ENCODE results near the gene KDM2B.
A peak's percentile ranks its signal among the peaks of the same experiment; 100 is the strongest.

KDM2B gene

DNA sequence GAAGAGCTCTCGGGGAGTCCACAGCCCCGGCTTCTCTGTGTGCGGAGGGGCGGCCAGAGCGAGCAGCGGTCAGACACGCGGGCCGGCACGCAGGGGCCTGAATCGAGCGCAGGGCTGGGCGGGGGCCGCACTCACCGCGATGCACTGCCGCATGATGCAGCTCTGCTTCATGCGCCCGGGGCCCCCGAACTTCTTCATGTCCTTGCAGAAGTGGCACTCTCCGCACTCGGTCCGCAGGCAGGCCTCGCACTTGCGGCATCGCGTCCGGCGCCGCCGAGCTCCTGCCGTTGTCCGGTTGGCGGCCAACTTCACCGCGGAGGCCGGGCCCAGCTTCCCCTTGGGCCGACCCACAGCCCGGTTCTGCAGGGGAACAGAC is 127.8 kb downstream of the KDM2B start:
- no peak for DNase-seq

DNA sequence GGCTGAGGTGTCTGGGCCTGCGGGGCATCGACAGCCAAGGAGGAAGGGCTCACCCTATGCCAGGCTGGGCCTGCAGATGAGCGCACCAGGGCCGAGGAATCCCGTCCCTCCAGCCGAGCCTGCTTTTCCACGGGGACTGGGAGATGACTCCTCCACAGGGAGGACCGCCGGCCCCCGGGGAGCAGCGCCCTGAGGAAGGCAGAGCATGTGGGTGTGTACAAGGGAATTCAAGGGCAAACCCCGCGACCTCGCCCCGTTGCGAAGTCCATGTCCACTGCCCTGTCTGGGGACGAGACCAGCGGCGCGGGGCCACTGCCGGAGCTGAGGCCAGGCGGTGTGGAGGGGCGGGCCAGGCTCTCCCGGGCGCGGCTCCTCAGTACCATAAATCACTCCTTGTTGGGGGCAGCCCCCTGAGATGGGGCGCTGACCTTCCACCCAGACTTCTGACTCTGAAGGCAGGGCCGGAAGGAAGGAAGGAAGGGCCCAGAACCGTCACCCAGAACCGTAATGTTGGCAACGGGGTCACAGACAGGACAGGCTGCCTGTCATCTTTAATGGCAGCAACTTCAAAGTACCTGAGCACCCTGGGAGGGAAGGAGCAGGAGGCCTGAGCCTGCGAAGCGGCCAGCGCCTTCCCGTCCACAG is 128.4 kb downstream of the KDM2B start:
- no peak for DNase-seq

- no peak for DNase-seq
Measured at GRCh38 chr12:121451961-121452339, 128.9 kb downstream of the KDM2B start.

GRCh38 chr12:121448771-121449315 is 132.0 kb downstream of the KDM2B start:
- DNase-seq: no peak

DNA sequence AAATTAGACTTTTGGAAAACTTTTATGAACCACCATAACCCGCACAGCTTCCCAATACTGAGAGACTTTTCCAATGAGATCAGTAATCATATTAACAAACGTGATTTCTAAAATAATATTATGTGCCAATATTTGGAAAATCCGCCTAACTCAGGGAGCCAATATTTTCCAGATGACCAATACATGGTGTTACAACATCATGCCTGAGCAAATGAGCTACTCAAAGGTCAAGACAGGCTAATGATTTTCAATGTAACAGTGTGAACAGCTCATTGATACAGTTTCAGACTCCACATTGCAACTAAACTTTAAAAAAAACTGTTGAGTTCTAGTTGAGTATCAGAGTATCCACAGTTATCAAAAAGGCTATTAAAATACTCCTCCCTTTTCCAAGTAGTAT is 134.1 kb downstream of the KDM2B start:
- DNase-seq: no peak

- DNase-seq: no peak
Measured at GRCh38 chr12:121444842-121445202, 136.0 kb downstream of the KDM2B start.

DNA sequence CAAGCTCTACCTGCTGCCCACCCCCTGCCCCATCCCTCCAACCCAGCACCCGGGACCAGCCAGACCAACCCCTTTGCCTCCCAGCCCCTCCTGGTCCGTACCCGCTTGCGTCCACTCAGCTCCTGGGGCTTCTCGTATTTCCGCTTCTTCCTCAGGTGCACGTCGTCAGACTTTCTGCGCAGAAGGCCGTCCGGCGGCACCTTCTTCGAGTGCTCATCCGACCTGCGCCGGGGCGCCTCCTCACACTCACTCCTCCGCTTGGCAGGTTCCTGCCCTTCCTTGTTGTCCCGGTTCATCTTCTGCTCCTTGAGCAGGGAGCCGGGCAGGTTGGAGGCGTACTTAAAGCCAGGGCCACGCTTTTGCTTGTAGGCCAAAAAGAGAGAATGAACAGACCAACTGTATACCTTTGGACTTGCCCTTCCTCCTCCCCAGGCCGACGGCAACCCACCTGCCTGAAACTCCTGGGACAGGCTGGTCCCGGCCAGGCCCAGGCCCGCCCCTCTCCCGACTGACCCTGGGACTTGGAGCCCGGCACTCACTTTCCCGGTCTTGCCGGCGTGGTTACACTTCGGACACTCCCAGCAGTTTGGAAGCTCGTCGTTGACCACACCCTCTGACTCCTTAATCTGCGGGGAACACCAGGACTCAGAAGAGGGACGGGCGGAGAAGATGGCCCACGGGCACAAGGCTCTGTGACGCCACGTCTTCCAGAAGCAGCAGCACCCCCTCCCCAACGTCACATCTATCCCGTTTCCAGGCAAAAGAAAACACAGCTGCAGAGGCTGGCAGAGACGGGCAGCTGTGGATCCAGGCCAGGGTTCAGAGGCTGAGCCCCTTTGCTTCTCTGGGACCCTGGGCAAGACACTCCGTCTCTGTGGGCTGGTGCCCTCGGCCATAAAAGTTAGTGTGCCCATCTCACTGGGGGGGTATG is 136.6 kb downstream of the KDM2B start:
- DNase-seq: no peak

GRCh38 chr12:121443193-121443870 is 137.5 kb downstream of the KDM2B start:
- DNase-seq: peak; percentile 13

DNA sequence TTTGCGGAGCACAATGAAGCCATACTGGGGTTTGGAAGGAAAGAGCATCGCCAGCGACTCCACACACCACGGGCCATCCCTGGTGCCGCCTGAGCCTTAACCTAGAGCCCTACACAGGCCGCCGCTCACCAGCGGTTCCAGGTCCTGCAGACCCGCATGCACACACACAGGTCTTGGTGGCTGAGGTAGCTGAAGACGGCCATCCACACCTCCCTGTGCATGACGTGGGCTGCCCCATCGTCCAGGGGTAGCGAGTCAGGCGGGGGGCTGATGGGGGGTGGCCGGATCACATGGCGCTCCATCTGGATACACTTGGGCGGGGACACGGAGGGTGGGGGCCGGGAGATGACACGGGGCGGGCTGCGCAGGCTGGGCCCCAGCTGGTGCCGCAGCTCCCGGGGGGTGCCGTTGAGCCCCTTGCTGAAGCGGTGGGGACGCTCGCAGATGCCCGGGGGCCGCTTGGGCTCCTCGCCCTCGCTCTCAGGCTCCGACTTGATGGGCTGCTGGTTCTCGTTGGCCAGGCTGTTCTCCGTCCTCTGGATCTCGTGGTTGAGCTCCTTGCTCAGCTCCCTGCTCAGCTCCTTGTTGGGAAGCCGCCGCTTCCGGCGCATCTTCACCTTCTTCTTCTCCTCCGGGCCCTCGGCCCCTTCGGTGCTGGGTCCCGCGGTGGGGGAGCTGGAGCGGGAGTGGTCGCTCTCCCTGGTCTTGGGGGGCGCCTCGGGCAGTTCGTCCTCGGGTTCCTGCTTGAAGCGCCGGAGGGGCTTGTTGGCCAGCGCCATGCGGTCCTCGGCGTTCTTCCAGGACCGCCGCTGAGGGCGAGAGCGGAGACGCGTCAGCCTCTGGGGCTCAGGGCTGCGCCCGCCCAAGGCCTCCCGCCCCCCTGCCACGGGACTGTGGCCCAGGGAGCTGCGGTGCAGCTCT is 138.5 kb downstream of the KDM2B start:
- DNase-seq: no peak

GRCh38 chr12:121441555-121441954 is 139.3 kb downstream of the KDM2B start:
- no peak for DNase-seq

- no peak for DNase-seq
Measured at GRCh38 chr12:121440768-121441167, 140.1 kb downstream of the KDM2B start.

GRCh38 chr12:121439715-121440114 is 141.1 kb downstream of the KDM2B start:
- no peak for DNase-seq

DNA sequence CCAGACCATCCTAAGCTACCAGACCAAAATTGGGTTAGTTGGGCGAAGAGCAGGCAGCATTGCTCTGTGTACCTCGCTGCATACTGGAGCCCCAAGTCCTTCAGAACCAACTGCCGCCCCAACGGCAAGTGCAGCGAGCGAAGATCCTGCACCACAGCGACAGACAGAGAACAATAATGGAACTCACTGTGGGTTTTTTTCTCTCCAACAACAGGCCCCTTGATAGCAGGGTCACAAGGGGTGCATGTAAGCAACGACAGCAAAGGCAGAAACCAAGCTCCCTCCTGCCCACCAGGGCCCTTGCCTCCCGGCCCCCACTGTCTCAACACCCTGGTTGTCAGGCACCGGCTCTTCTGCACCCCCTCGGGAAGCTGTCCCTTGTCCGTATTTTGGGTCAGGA is 141.9 kb downstream of the KDM2B start:
- DNase-seq: no peak

DNA sequence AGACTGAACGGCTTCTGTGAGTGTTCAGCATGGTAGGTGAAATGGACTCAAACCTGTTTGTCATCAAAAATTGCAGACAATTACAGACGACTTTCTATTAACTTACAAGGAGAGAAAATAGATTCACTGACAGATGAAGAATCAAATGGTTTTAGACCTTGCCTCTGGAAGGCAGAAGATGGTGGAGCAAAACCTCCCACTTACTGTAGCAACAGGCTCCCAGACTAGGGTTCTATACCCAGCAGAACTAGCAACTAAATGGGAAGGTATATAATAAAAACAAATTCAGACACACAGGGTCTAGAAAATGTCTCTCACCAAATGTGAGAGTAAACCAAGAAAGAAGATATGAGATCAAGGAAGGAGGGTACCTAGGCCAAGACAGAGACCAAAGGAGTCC is 144.1 kb downstream of the KDM2B start:
- DNase-seq: no peak

GRCh38 chr12:121432740-121433480 is 147.9 kb downstream of the KDM2B start:
- no peak for DNase-seq

DNA sequence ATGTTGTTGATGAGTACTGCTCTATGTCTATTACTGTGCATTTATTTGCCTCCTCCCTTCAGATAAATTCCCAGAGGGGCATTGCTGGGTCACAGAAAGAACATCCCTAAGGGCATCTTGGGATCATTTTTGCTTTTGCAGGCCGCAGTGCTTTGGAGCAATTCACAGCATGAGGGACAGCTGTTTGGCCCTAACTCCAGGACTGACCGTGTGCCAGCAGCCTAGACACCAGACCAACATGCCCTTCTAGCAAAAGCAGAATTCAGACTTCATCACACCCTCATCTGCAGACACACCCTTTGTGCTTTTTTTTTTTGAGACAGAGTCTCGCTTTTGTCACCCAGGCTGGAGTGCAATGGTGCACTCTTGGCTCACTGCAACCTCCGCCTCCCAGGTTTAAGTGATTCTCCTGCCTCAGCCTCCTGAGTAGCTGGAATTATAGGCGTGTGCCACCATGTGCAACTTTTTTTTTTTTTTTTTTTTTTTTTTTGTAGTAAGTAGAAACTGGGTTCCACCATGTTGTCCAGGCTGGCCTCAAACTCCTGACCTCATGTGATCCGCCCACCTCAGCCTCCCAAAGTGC is 149.9 kb downstream of the KDM2B start:
- DNase-seq: no peak

DNA sequence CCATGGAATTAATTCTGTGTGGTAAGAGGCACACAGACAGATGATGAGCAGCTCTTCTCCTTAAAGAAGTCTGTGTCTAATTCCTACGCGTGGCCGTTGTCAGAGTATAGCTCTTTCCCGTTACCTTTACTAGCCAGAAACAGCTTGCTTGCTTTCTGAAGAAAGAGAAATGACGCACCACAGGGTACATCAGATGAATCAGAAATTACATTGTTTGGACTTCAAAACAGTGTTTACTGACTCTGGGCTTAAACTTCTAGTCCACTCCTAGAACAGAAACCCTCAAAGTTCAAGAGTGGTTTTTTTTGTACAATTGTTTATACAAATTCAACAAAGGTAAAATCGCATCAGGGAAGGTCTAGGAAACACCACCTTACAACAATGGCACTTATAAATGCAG is 151.9 kb downstream of the KDM2B start:
- no peak for DNase-seq

GRCh38 chr12:121427556-121428050 is 153.2 kb downstream of the KDM2B start:
- DNase-seq: no peak

GRCh38 chr12:121424624-121424975 is 156.2 kb downstream of the KDM2B start:
- no peak for DNase-seq

- DNase-seq: no peak
Measured at GRCh38 chr12:121423682-121424623, 156.9 kb downstream of the KDM2B start.

All from NCI-H187 treated with DMSO at 0.1 percent for 48 hours (cell line).